ENCODE data around the gene PTTG1IP2. TPM values are rescaled to one million over a fixed set of nuclear protein-coding genes. Genes with fewer than 3 reads are reported as not detected.

PTTG1IP2 gene
- total RNA-seq, 4 donors from 2014 or later = not detected

- in situ Hi-C loops (cut with MboI; ENCODE audit: low pct_ligation_motif_present in 1 of 4, low pct_unique_long_range_greater_than_20kb in 1 of 4, low sequenced_read_pairs in 3 of 4) (loop anchor here in 1 of 4 donors (10.0 kb wide), 1 partner anchor 276 kb away; the partner anchor contains the start of gene STEAP1), intact Hi-C loops (cut with DNase I; ENCODE audit: low total_unique reads) (no loop called here)
These were observed 38.6 kb upstream of the PTTG1IP2 start for GRCh38 chr7:90430614-90431460.

GRCh38 chr7:90432752-90433151, 36.7 kb upstream of the PTTG1IP2 start:
- H3K27me3 ChIP-seq = no peaks in the 10 kb centered on the region
- no peaks in the 10 kb centered on the region for H3K4me1 ChIP-seq
- intact Hi-C loops (cut with DNase I; ENCODE audit: low total_unique reads) = no loop called here
- TF ChIP-seq POLR2A (IDR thresholded peaks at IDR 0.05) = no peak
- no peak for TF ChIP-seq CTCF (IDR thresholded peaks at IDR 0.05)
- H3K9me3 ChIP-seq = no peaks in the 10 kb centered on the region
- no peak overlapping the region for H3K4me3 ChIP-seq
- in situ Hi-C loops (cut with MboI; ENCODE audit: low pct_ligation_motif_present in 1 of 4, low pct_unique_long_range_greater_than_20kb in 1 of 4, low sequenced_read_pairs in 3 of 4) = loop anchor here in 1 of 4 donors (10.0 kb wide), 1 partner anchor 278 kb away; the partner anchor contains the start of gene STEAP1
- H3K27ac ChIP-seq = no peak overlapping the region
- H3K36me3 ChIP-seq = no peaks in the 10 kb centered on the region
- no peak for DNase-seq
- WGBS, 2 donors (ENCODE audit: low coverage in 1 of 2) = 67 to 79% methylated on average over 1 to 10 of the region's 10 CpGs

More at GRCh38 chr7:90430614-90431460, 38.6 kb upstream of the PTTG1IP2 start:
- TF ChIP-seq POLR2A (IDR thresholded peaks at IDR 0.05) (no peak), EP300 (IDR thresholded peaks at IDR 0.05; ENCODE audit: low read depth) (no peak), POLR2AphosphoS5 (IDR thresholded peaks at IDR 0.05) (no peak), CTCF (IDR thresholded peaks at IDR 0.05) (no peak)
- Histone ChIP-seq H3K9me3 (no peaks in the 10 kb centered on the region), H3K27ac (no peak overlapping the region), H3K36me3 (no peaks in the 10 kb centered on the region), H3K4me3 (no peak overlapping the region), H3K27me3 (no peaks in the 10 kb centered on the region), H3K4me1 (no peaks in the 10 kb centered on the region)
- 91% methylated on average over 6 of the region's 6 CpGs; no CpG with 5 or more reads in 1 of the 2 donors for WGBS, 2 donors (ENCODE audit: low coverage in 1 of 2)
- DNase-seq = no peak

GRCh38 chr7:90433221-90433620, 36.2 kb upstream of the PTTG1IP2 start:
- Histone ChIP-seq H3K4me1 (no peaks in the 10 kb centered on the region), H3K4me3 (no peak overlapping the region), H3K27me3 (no peaks in the 10 kb centered on the region), H3K9me3 (no peaks in the 10 kb centered on the region), H3K27ac (no peak overlapping the region), H3K36me3 (no peaks in the 10 kb centered on the region)
- intact Hi-C loops (cut with DNase I; ENCODE audit: low total_unique reads) = no loop called here
- WGBS, 2 donors (ENCODE audit: low coverage in 1 of 2) = 91% methylated on average over 3 of the region's 3 CpGs; no CpG with 5 or more reads in 1 of the 2 donors
- in situ Hi-C loops (cut with MboI; ENCODE audit: low pct_ligation_motif_present in 1 of 4, low pct_unique_long_range_greater_than_20kb in 1 of 4, low sequenced_read_pairs in 3 of 4) = loop anchor here in 1 of 4 donors (10.0 kb wide), 1 partner anchor 278 kb away; the partner anchor contains the start of gene STEAP1
- TF ChIP-seq CTCF (IDR thresholded peaks at IDR 0.05) (no peak), POLR2A (IDR thresholded peaks at IDR 0.05) (no peak), POLR2AphosphoS5 (IDR thresholded peaks at IDR 0.05) (no peak), EP300 (IDR thresholded peaks at IDR 0.05; ENCODE audit: low read depth) (no peak)
- DNase-seq = no peak

GRCh38 chr7:90445633-90446032, 23.8 kb upstream of the PTTG1IP2 start:
- Histone ChIP-seq H3K27ac (no peak overlapping the region), H3K9me3 (no peaks in the 10 kb centered on the region), H3K27me3 (no peaks in the 10 kb centered on the region), H3K36me3 (no peaks in the 10 kb centered on the region), H3K4me3 (no peak overlapping the region), H3K4me1 (no peaks in the 10 kb centered on the region)
- in situ Hi-C loops (cut with MboI; ENCODE audit: low pct_ligation_motif_present in 1 of 4, low pct_unique_long_range_greater_than_20kb in 1 of 4, low sequenced_read_pairs in 3 of 4) = no loop called here
- WGBS, 2 donors (ENCODE audit: low coverage in 1 of 2) = 50 to 58% methylated on average over 2 of the region's 2 CpGs
- TF ChIP-seq POLR2A (IDR thresholded peaks at IDR 0.05) = no peak
- TF ChIP-seq POLR2AphosphoS5 (IDR thresholded peaks at IDR 0.05) = no peak
- no peak for TF ChIP-seq EP300 (IDR thresholded peaks at IDR 0.05; ENCODE audit: low read depth)
- no peak for TF ChIP-seq CTCF (IDR thresholded peaks at IDR 0.05)
- intact Hi-C loops (cut with DNase I; ENCODE audit: low total_unique reads) = no loop called here
- no peak for DNase-seq
